Measurements from ENCODE around the gene LAMTOR1. TPM values are rescaled to one million over a fixed set of nuclear protein-coding genes. Genes with fewer than 3 reads are reported as not detected.

The LAMTOR1 gene
- polyA plus RNA-seq, 1 donor = 78.6 TPM

Other genes with a start within 250 kb of the LAMTOR1 start
- not detected for gene DEFB131B, start 224.8 kb downstream of the LAMTOR1 start, polyA plus RNA-seq (ENCODE audit: insufficient read length)
- gene XNDC1N, start 174.7 kb downstream of the LAMTOR1 start, polyA plus RNA-seq (ENCODE audit: insufficient read length) = 2.2 TPM
- 30.7 TPM for gene RNF121, start 174.3 kb downstream of the LAMTOR1 start, polyA plus RNA-seq (ENCODE audit: insufficient read length)
- 8.2 TPM for gene IL18BP, start 104.4 kb downstream of the LAMTOR1 start, polyA plus RNA-seq (ENCODE audit: insufficient read length)
- 165 TPM for gene NUMA1, start 22.8 kb downstream of the LAMTOR1 start, polyA plus RNA-seq (ENCODE audit: insufficient read length)
- gene LRRC51, start 22.4 kb downstream of the LAMTOR1 start, polyA plus RNA-seq (ENCODE audit: insufficient read length) = 6.5 TPM
- gene TOMT, start 2.6 kb upstream of the LAMTOR1 start, polyA plus RNA-seq (ENCODE audit: insufficient read length) = not detected
- gene ANAPC15, start 9.4 kb upstream of the LAMTOR1 start, polyA plus RNA-seq (ENCODE audit: insufficient read length) = 30.8 TPM
- gene FOLR3, start 32.4 kb upstream of the LAMTOR1 start, polyA plus RNA-seq (ENCODE audit: insufficient read length) = 0.65 TPM
- 4.1 TPM for gene FOLR1, start 88.8 kb upstream of the LAMTOR1 start, polyA plus RNA-seq (ENCODE audit: insufficient read length)
- gene FOLR2, start 113.5 kb upstream of the LAMTOR1 start, polyA plus RNA-seq (ENCODE audit: insufficient read length) = 19.8 TPM
- gene INPPL1, start 121.5 kb upstream of the LAMTOR1 start, polyA plus RNA-seq (ENCODE audit: insufficient read length) = 151 TPM
- gene PHOX2A, start 140.9 kb upstream of the LAMTOR1 start, polyA plus RNA-seq (ENCODE audit: insufficient read length) = not detected

Measured in forelimb muscle (tissue), 1 donor.